ENCODE measurements around the gene PLEKHA7.

DNA sequence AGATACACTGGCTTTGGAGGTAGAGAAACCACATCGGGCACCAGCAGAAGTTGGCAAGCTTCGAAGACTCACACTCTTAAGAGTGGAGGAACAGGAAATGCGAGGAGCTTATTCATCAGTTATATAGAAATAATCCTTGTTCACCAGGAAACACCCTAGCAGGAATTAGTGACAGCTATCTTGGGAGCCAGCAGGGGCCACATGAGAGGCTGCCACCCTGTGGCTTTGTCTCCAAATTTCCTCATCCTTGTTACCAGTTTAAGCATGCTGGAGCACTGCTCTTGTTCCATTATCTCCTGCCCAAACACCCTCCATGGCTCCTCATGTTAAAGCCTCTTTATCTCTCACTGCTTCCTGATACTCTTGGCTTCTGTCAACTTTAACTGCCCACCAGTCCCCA lies 131.0 kb downstream of the PLEKHA7 start:
- TF ChIP-seq ZSCAN18 (CRISPR knock-in tag; IDR thresholded peaks at IDR 0.05) (no peak), ZNF121 (CRISPR knock-in tag; IDR thresholded peaks at IDR 0.05) (no peak), ZNF671 (CRISPR knock-in tag; IDR thresholded peaks at IDR 0.05) (no peak), ZNF532 (CRISPR knock-in tag; IDR thresholded peaks at IDR 0.05; ENCODE audit: borderline replicate concordance) (no peak), MAX (CRISPR knock-in tag; IDR thresholded peaks at IDR 0.05) (no peak), CTCF (IDR thresholded peaks at IDR 0.05) (no peak), NFE2L1 (CRISPR knock-in tag; IDR thresholded peaks at IDR 0.05) (no peak), MLX (CRISPR knock-in tag; IDR thresholded peaks at IDR 0.05) (no peak), CREM (CRISPR knock-in tag; IDR thresholded peaks at IDR 0.05) (no peak), JUN (CRISPR knock-in tag; IDR thresholded peaks at IDR 0.05) (no peak)
- TF ChIP-seq, protein P1, sequence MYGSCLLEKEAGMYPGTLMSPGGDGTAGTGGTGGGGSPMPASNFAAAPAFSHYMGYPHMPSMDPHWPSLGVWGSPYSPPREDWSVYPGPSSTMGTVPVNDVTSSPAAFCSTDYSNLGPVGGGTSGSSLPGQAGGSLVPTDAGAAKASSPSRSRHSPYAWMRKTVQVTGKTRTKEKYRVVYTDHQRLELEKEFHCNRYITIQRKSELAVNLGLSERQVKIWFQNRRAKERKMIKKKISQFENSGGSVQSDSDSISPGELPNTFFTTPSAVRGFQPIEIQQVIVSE (CRISPR knock-in tag; IDR thresholded peaks at IDR 0.05; ENCODE audit: borderline replicate concordance): no peak

Data from WTC11 (cell line).